Inflammatory macrophage (primary cell): Measurements from ENCODE around the gene DUSP19.
A peak's percentile ranks its signal among the peaks of the same experiment; 100 is the strongest.
"Not testable (repeated sequence)": the region's sequence is repeated elsewhere in the genome, so short reads cannot be mapped to it uniquely, and the experiment has no call there.

Experiments
- DNase-seq, 2 donors: peaks; one replicate each; pipeline ENCODE4 v3.0.0-alpha.2; 2020 to 2022
- total RNA-seq, 18 experiments: gene quantifications; one replicate each; lab custom pipeline; 2026; ENCODE audit warnings: mixed read lengths in 6 of 18, inconsistent platforms in 2 of 18; lab: John Stamatoyannopoulos, UW

Gene DUSP19, protein sequence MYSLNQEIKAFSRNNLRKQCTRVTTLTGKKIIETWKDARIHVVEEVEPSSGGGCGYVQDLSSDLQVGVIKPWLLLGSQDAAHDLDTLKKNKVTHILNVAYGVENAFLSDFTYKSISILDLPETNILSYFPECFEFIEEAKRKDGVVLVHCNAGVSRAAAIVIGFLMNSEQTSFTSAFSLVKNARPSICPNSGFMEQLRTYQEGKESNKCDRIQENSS
- 1.0 to 12.5 (median 6.9) reads per million in 18 experiments for total RNA-seq

DNA sequence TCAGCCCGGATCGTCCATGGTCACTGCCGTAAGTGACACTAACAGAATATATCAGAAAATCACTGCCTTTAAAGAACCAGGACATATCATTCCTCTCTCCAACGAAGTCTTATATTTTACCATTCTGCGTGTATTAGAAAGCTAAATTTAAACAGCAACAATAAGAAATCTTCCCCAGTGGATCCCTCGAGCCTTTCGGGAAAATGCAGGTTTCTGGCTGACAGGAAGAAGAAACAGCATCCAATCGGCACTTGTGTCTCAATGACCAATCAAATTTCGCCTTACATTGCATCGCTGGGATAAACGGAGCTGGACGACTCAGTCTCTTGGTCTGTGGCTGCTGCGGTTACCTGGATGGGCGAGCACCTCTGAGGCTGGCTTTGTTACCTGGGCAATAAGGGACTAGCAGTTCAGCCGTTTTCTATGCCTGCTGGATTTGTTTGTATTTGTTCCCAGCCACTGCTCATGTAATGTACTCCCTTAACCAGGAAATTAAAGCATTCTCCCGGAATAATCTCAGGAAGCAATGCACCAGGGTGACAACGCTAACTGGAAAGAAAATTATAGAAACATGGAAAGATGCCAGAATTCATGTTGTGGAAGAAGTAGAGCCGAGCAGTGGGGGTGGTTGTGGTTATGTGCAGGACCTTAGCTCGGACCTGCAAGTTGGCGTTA lies at the start of gene DUSP19:
TSS of gene DUSP19 (plus strand) at position 284 of the 675 bp plus-strand sequence. CDS start at position 471, 187 bp downstream.
- DNase-seq = peak; percentile 90 to 96

GRCh38 chr2:183029219-183029618 lies 49.3 kb upstream of the DUSP19 start:
- no peak for DNase-seq

- DNase-seq = peak; percentile 14 to 48
These were observed 46.4 kb upstream of the DUSP19 start for GRCh38 chr2:183031911-183032794.

GRCh38 chr2:183033951-183034350 lies 44.6 kb upstream of the DUSP19 start:
- DNase-seq = no peak

- DNase-seq = no peak
These were observed 43.7 kb upstream of the DUSP19 start for GRCh38 chr2:183034806-183035205.

- DNase-seq = no peak
These were observed 43.1 kb upstream of the DUSP19 start for GRCh38 chr2:183035298-183035953.

- peak in 1 of 2 donors; percentile 22 for DNase-seq
These were observed 42.4 kb upstream of the DUSP19 start for GRCh38 chr2:183035954-183036669.

DNA sequence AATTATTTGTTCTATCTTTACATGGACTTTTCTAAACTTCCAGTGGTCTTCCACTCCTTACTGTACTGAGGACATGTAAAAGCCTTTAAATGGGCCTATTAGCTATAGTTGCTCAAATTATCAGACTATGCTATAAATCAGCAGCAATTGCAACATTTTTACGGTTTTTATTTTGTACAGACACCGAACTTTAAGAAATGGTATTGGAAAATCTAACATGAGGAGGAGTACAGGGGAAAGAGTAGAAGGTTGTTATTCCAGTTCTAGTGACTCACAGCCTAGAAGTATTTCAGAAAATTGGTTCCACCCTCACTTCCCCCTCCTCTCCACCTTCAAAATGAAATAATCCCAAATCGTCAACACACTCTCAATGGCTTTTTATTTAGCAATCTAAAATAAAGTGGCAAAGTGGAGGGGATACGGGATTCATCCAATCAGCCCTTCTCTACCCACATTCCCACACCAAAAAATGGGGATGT lies 41.4 kb upstream of the DUSP19 start:
- no peak for DNase-seq

DNA sequence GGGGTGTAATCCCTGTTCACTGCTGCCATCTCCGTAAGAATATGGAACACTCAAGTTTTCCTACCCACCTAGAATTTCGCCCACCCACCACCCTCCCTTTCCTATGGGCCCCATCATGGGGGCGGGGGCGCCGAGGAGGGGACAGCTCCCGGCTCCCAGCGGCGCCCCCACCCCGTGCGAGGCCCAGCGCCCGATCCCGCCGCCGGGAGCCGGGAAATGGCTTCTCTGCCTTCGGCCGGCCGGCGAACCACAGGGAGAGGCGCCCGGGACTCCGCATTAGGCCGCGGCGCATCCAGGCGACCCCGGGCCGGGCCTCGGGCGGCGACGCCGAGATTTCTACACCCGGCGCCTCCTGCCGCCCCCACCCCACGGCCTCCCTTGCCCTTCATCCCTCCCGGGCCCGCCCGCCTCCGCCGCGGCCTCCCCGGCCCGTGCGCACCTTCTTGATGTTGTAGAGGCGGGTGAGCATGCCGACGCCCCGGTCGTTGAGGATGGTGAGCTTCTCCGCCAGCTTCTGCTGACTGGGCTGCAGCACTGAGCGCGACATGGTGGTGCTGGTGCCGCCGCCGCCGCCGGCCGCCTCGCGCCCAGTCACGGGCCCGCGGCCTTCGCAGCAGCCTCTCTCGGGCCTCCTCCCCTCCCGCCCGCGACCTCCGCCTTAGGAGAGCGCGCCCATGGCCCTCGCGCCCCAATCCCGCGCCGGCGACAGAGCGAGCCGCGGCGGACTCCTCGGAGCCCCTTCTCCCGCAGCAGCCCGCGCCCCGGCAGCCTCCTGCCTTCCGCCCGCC lies 40.8 kb upstream of the DUSP19 start:
- peak in 1 of 2 donors; percentile 8 for DNase-seq

- peak; percentile 57 to 74 for DNase-seq
These were observed 39.9 kb upstream of the DUSP19 start, which contains the start of gene NCKAP1 for GRCh38 chr2:183038341-183039300. Gene NCKAP1, minus strand, starts transcription at chr2:183038457. Its CDS starts 358 bp downstream, at chr2:183038099.

DNA sequence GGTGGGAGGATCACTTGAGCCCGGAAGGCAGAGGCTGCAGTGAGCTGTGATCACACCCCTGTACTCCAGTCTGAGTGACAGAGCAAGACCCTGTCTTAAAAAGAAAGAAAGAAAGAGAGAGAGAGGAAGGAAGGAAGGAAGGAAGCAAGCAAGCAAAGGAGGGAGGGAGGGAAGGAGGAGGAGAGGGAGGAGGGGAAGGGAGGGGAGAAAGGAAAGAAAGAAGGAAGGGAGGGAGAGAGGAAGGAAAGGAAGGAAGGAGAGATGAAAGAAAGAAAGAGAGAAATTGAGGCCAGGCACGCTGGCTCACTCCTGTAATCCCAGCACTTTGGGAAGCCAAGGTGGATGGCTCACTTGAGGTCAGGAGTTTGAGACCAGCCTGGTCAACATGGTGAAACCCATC lies 37.9 kb upstream of the DUSP19 start:
- DNase-seq = no peak

- not testable (repeated sequence) for DNase-seq
These were observed 35.0 kb upstream of the DUSP19 start for GRCh38 chr2:183043580-183043979.

DNA sequence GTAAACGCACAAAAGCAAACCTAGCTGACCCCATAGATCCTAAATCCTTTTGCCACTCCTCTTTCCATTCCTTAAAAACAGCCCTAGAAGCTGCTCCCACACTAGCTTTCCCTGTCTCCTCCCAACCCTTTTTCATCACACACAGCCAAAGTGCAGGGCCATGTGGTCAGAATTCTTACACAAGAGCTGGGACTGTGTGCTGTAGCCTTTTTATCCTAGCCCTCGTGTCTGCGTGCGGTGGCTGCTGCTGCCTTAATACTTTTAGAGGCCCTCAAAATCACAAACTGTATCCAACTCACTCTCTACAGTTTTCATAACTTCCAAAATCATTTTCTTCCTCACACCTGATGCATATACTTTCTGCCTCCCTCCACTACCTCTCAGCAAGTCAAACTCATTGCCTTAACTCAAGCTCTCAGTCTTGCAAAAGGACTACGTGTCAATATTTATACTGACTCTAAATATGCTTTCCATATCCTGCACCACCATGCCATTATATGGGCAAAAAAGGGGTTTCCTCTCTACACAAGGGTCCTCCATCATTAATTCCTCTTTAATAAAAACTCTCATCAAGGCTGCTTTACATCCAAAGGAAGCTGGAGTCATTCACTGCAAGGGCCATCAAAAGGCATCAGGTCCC lies 30.9 kb upstream of the DUSP19 start:
- DNase-seq = not testable (repeated sequence)

GRCh38 chr2:183049420-183049819 lies 29.1 kb upstream of the DUSP19 start:
- no peak for DNase-seq

DNA sequence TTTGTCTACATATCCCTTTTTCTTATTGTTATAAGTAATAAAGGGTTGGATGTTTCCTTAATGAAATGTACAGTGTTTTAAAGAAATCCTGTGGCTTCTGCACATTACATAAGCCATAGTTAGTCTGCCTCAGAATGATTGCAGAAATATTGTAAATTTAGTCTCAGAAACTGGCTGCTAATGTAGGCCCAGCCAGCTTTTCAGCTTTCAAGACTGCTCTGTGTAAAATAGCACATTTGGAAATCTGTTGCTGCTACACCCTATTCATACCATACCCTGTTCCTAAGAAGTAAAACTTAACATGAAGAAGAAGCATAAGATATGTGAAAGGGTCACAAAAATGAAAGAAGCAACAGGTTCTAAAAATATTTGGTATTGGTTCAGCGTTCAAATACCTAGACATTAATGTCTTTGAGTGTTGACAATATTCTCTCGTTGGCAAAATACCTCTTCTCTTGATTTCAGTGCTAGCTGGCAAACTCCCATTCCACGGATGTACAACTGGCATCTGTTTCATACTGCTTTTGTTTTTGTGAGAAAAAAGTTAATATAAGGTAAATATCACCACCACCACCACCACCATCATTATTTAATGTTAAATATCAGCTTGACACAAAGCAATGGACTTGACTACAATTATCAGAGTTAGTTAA lies 21.1 kb upstream of the DUSP19 start:
- DNase-seq = no peak

DNA sequence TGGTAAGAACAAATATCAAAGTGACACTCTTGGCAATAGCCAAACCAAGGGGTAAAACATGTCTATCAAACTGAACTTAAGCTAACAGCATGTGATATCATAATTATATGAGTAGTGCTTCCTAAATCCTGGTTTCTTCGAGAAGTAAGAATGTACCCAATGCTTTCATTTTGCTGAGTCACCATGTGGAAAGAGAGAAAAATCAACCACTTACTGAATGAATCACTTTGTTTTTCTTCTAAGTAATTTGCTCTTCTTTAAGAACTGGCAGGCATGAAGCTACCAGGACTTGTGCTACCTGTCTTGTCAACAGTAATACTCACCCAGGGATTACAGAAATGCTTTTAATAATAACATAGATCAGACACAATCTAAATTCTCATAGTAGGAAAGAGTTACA lies 19.0 kb upstream of the DUSP19 start:
- peak in 1 of 2 donors; percentile 13 for DNase-seq

- no peak for DNase-seq
These were observed 17.8 kb upstream of the DUSP19 start for GRCh38 chr2:183060571-183061231.

DNA sequence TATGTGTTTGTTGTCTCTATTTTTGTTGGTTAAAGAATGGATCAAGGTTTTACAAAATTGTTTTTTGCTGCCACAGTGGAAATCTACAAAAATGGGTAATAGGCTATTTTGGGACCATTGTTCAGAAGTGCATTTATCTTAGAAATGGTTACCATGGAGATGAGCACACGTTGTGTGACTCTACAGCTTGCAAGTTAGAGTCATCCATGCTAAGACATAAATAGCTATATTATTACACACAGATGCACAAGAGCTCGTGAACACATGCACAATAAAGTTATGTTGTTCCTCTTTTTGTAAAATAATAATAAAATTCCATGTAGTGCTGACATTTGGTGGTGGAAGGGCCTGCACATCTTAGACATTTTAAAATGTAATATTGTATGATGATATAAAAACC lies 15.5 kb upstream of the DUSP19 start:
- DNase-seq = peak in 1 of 2 donors; percentile 12
